Measurements from ENCODE around the gene CORO2B. TPM values are rescaled to one million over a fixed set of nuclear protein-coding genes. Genes with fewer than 3 reads are reported as not detected.

Gene CORO2B, protein sequence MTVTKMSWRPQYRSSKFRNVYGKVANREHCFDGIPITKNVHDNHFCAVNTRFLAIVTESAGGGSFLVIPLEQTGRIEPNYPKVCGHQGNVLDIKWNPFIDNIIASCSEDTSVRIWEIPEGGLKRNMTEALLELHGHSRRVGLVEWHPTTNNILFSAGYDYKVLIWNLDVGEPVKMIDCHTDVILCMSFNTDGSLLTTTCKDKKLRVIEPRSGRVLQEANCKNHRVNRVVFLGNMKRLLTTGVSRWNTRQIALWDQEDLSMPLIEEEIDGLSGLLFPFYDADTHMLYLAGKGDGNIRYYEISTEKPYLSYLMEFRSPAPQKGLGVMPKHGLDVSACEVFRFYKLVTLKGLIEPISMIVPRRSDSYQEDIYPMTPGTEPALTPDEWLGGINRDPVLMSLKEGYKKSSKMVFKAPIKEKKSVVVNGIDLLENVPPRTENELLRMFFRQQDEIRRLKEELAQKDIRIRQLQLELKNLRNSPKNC
- total RNA-seq, result 15.9 and 17.3 TPM in 2 replicates

DNA sequence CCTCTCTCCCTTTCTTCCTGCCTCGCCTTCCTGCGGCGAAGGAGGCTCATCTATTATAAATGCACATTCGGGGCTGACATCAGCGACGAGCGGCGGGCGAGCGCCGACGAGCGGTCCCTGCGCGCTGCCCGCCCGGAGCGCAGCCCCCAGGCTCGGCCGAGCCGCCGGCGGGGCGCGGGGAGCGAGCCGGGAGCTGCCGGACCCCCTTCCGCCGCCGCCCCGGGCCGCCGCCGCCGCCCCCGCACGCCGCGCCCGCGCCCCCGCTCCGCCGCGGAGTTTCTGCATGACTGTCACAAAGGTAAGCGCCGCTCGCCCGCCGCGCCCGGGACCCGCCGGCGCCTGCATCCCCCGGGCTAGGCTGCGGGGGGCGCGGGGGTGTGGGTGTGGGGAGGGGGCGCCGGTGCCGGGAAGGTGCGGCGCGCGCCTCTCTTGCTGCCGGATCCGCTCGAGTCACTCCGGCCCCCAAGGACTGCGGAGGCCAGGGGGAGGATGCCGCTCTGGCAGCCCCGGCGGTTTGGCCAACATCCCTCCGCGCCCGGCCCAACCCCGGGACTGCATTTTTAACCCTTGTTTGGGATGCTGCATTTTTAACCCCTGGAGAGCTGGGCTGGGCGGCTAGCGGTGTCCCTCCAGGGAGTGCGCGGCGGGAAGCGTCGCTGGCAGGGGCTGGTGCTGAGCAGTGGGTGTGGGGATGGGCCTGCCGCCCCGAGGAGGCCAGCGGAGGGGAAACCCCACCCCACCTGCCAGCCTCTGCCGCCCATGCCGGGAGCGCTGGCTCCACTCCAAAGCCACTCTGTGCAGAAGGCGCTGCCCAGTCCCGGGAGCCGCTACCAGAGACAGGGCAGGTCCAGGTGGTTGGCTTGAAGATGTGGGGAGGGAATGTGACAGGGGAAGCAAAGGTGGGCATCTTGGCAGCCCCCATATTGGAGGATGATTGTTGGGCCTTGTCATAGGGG lies at the start of gene CORO2B:
CORO2B (plus strand) TSS at position 14 of the 956 bp plus-strand sequence; CDS start at position 284, 270 bp downstream.

Other genes with a start within 250 kb of the CORO2B start
- gene ITGA11, start 146.8 kb upstream of the CORO2B start, total RNA-seq, result 20.6 and 30.9 TPM in 2 replicates
- gene ANP32A, start 241.9 kb downstream of the CORO2B start, total RNA-seq, result 27.4 and 61.1 TPM in 2 replicates